Activated CD4-positive, alpha-beta T cell treated with anti-CD3 and anti-CD28 coated beads, Interleukin-10, Interleukin-2, amounts not matched to agents 100 ng/mL and 50 ng/mL, durations not matched to agents 16 hours and 8 hours (primary cell): Measurements from ENCODE around the gene BTBD2.
"Not testable (repeated sequence)": the region's sequence is repeated elsewhere in the genome, so short reads cannot be mapped to it uniquely, and the experiment has no call there.

Source experiments
- DNase-seq: peaks from one replicate; pipeline ENCODE4 v3.0.0-alpha.2; 2020

BTBD2 gene

GRCh38 chr19:2012941-2013682 lies 2.4 kb downstream of the BTBD2 start:
- DNase-seq, result no peak

- DNase-seq, result no peak
These were observed 4.3 kb downstream of the BTBD2 start for GRCh38 chr19:2011169-2011568.

GRCh38 chr19:2010135-2010668 lies 5.3 kb downstream of the BTBD2 start:
- no peak for DNase-seq

- no peak for DNase-seq
These were observed 11.6 kb downstream of the BTBD2 start for GRCh38 chr19:2003874-2004273.

- no peak for DNase-seq
These were observed 15.5 kb downstream of the BTBD2 start for GRCh38 chr19:1999856-2000515.

GRCh38 chr19:1998712-1999708 lies 16.5 kb downstream of the BTBD2 start:
- no peak for DNase-seq

GRCh38 chr19:1997353-1998233 lies 17.9 kb downstream of the BTBD2 start:
- no peak for DNase-seq

GRCh38 chr19:1992759-1993260 lies 22.7 kb downstream of the BTBD2 start:
- peak; percentile 23 for DNase-seq

GRCh38 chr19:1991018-1991913 lies 24.2 kb downstream of the BTBD2 start:
- DNase-seq, result no peak

- no peak for DNase-seq
These were observed 25.1 kb downstream of the BTBD2 start for GRCh38 chr19:1990230-1991017.

- DNase-seq, result no peak
These were observed 25.8 kb downstream of the BTBD2 start for GRCh38 chr19:1989513-1990229.

- not testable (repeated sequence) for DNase-seq
These were observed 27.1 kb downstream of the BTBD2 start for GRCh38 chr19:1988464-1988863.

- DNase-seq, result no peak
These were observed 28.0 kb downstream of the BTBD2 start for GRCh38 chr19:1987197-1988187.

- no peak for DNase-seq
These were observed 29.0 kb downstream of the BTBD2 start for GRCh38 chr19:1986357-1987162.

- no peak for DNase-seq
These were observed 29.7 kb downstream of the BTBD2 start for GRCh38 chr19:1985588-1986356.

GRCh38 chr19:1984357-1984756 lies 31.2 kb downstream of the BTBD2 start:
- DNase-seq, result no peak
